Tibial nerve (tissue), 4 donors: ENCODE results near the gene CERS2. TPM values are rescaled to one million over a fixed set of nuclear protein-coding genes. Genes with fewer than 3 reads are reported as not detected.

Source experiments
- DNase-seq, 2 donors: peaks; one replicate each; pipeline ENCODE4 v3.0.0-alpha.2; 2019; ENCODE audit warnings: low spot score in 2 of 2
- H3K27ac ChIP-seq, 4 donors: fragments of 200-600 bp; sonication (generic) in 3 of 4; one replicate each; pipeline ENCODE4 v1.5.1; 2017 to 2019; ENCODE audit warnings: mild to moderate bottlenecking in 1 of 4
- H3K27me3 ChIP-seq, 2 donors: fragments of 200-600 bp; sonication (generic) in 1 of 2; one replicate each; pipeline versions ENCODE4 v1.5.1 to v1.6.0; 2017 to 2019
- H3K36me3 ChIP-seq, 3 donors: fragments of 200-600 bp; sonication (generic); one replicate each; pipeline ENCODE4 v1.5.1; 2018 to 2019
- H3K4me1 ChIP-seq, 4 donors: fragments of 200-600 bp; sonication (generic) in 3 of 4; one replicate each; pipeline ENCODE4 v1.5.1; 2017 to 2019
- H3K4me3 ChIP-seq, 4 donors: fragments of 200-600 bp; sonication (generic) in 3 of 4; one replicate each; pipeline ENCODE4 v1.5.1; 2017 to 2019; ENCODE audit warnings: mild to moderate bottlenecking in 1 of 4, moderate library complexity in 1 of 4
- H3K9me3 ChIP-seq, 4 donors: fragments of 200-600 bp; sonication (generic) in 3 of 4; one replicate each; pipeline ENCODE4 v1.5.1; 2017 to 2019
- EP300 ChIP-seq, 2 donors: sonication (generic); formaldehyde crosslinking; IDR thresholded peaks; one replicate each; pipeline ENCODE4 v1.6.1; 2017; ENCODE audit warnings: antibody characterized with exemption in 2 of 2, mild to moderate bottlenecking in 1 of 2
- POLR2A ChIP-seq, 2 donors: fragments of 450-650 bp; IDR thresholded peaks; one replicate each; pipeline ENCODE4 v1.6.1; 2017; ENCODE audit warnings: antibody characterized with exemption in 2 of 2, mild to moderate bottlenecking in 2 of 2, moderate library complexity in 2 of 2
- WGBS, 2 donors: methylation state at CpG; one replicate each; pipeline ENCODE4 v1.1.5; 2018; 5-methylcytosine and 5-hydroxymethylcytosine counted together
- total RNA-seq, 4 donors: library from RNA; depleted of rRNA; stranded (reverse); fragments of >200 nt; gene quantifications; one replicate each; pipeline ENCODE4 v1.1.0, GENCODE V29; 2016
- TF ChIP-seq, protein P1 (sequence below), 5 experiments: fragments of 200-600 bp in 3 of 5; fragments of 450-650 bp in 2 of 5; sonication (generic) in 3 of 5; IDR thresholded peaks; one replicate each; pipeline ENCODE4 v1.5.1; 2016 to 2019; ENCODE audit warnings: antibody characterized with exemption in 5 of 5, mild to moderate bottlenecking in 3 of 5, moderate library complexity in 2 of 5

The CERS2 gene
- total RNA-seq, 4 donors from 2014 or later: 137 to 168 (median 140) TPM

- Histone ChIP-seq H3K27me3 (no peaks in the 10 kb centered on the region), H3K4me3 (no peak overlapping the region), H3K4me1 (peaks cover 0 to 72% (median 16%) of the 10 kb centered on the region in 4 donors), H3K27ac (peak overlapping the region in 3 of 4 donors; percentile 14 to 86 (median 85)), H3K9me3 (no peaks in the 10 kb centered on the region), H3K36me3 (peaks cover 0 to 61% (median 8%) of the 10 kb centered on the region in 3 donors)
- no peak for TF ChIP-seq POLR2A (IDR thresholded peaks at IDR 0.05)
- TF ChIP-seq, protein P1, sequence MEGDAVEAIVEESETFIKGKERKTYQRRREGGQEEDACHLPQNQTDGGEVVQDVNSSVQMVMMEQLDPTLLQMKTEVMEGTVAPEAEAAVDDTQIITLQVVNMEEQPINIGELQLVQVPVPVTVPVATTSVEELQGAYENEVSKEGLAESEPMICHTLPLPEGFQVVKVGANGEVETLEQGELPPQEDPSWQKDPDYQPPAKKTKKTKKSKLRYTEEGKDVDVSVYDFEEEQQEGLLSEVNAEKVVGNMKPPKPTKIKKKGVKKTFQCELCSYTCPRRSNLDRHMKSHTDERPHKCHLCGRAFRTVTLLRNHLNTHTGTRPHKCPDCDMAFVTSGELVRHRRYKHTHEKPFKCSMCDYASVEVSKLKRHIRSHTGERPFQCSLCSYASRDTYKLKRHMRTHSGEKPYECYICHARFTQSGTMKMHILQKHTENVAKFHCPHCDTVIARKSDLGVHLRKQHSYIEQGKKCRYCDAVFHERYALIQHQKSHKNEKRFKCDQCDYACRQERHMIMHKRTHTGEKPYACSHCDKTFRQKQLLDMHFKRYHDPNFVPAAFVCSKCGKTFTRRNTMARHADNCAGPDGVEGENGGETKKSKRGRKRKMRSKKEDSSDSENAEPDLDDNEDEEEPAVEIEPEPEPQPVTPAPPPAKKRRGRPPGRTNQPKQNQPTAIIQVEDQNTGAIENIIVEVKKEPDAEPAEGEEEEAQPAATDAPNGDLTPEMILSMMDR (IDR thresholded peaks at IDR 0.05): no peak
- DNase-seq: no peak
- WGBS, 2 donors: 85 to 91% methylated on average over 19 to 20 of the region's 20 CpGs
Measured at GRCh38 chr1:150997126-150997872, 22.7 kb upstream of the CERS2 start.

GRCh38 chr1:150995896-150996295 lies 21.3 kb upstream of the CERS2 start:
- peak overlapping the region in 1 of 4 donors; percentile 6 for H3K4me3 ChIP-seq
- no peaks in the 10 kb centered on the region for H3K9me3 ChIP-seq
- peak in 1 of 2 donors; percentile 67 for DNase-seq
- peak overlapping the region; percentile 41 to 85 (median 66) for H3K27ac ChIP-seq
- peaks cover 0 to 47% (median 8%) of the 10 kb centered on the region in 3 donors for H3K36me3 ChIP-seq
- TF ChIP-seq POLR2A (IDR thresholded peaks at IDR 0.05) (no peak), EP300 (IDR thresholded peaks at IDR 0.05) (peak in 1 of 2 donors; percentile 53)
- TF ChIP-seq, protein P1 (IDR thresholded peaks at IDR 0.05): peak; percentile 74 to 90 (median 87)
- WGBS, 2 donors: 24 to 27% methylated on average over 9 of the region's 9 CpGs
- peaks cover 0 to 59% (median 11%) of the 10 kb centered on the region in 4 donors for H3K4me1 ChIP-seq
- no peaks in the 10 kb centered on the region for H3K27me3 ChIP-seq

DNA sequence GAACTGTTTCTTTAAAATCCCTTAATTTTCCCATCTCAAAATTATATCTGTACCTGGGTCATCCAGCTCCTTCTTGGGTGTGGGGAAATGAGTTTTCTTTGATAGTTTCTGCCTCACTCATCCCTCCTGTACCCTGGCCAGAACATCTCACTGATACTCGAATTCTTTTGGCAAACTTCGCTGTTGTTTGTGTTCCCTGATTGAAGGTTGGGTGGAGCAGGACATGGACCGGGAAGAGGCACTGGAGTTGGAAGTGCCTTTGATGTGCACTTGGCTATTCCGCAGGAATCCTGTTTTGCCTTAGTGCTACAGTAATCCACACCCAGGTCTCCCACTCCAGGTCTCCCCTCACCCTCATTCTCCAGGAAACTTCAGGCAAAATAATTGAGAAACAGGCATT lies 20.8 kb upstream of the CERS2 start:
- DNase-seq: no peak

DNA sequence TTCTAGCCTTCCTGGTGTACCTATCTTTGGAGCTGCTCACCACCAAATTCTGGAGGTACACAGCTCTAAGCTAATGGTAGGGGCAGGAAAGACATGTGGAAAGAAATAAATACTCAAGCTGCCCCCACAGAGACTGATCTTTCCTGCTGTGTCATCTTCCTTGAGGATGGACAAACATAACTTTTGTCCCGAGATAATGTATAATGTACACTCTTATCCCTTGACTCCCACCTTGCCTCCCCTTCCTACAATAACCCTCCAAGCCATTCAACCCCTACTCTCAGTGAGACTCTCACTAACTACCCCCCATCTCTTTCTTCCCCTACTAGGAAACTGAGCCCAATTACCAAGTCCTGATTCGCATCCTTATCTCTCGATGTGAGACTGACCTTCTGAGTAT lies 19.6 kb upstream of the CERS2 start:
- Histone ChIP-seq H3K27me3 (no peaks in the 10 kb centered on the region), H3K4me3 (no peak overlapping the region), H3K36me3 (peaks cover 0 to 30% (median 8%) of the 10 kb centered on the region in 3 donors), H3K27ac (peak overlapping the region; percentile 13 to 85 (median 53)), H3K4me1 (peaks cover 0 to 47% (median 9%) of the 10 kb centered on the region in 4 donors), H3K9me3 (no peaks in the 10 kb centered on the region)
- no peak for DNase-seq
- TF ChIP-seq POLR2A (IDR thresholded peaks at IDR 0.05): no peak
- no peak for TF ChIP-seq EP300 (IDR thresholded peaks at IDR 0.05)
- TF ChIP-seq, protein P1 (IDR thresholded peaks at IDR 0.05): no peak
- 84 to 85% methylated on average over 3 of the region's 3 CpGs for WGBS, 2 donors

More for the DNA sequence above, 20.8 kb upstream of the CERS2 start:
- TF ChIP-seq EP300 (IDR thresholded peaks at IDR 0.05) (no peak), POLR2A (IDR thresholded peaks at IDR 0.05) (no peak)
- TF ChIP-seq, protein P1 (IDR thresholded peaks at IDR 0.05): no peak
- H3K9me3 ChIP-seq: no peaks in the 10 kb centered on the region
- peaks cover 0 to 59% (median 11%) of the 10 kb centered on the region in 4 donors for H3K4me1 ChIP-seq
- H3K27ac ChIP-seq: peak overlapping the region; percentile 41 to 85 (median 66)
- H3K27me3 ChIP-seq: no peaks in the 10 kb centered on the region
- peak overlapping the region in 1 of 4 donors; percentile 6 for H3K4me3 ChIP-seq
- WGBS, 2 donors: 40 to 48% methylated on average over 4 of the region's 4 CpGs
- peaks cover 0 to 42% (median 8%) of the 10 kb centered on the region in 3 donors for H3K36me3 ChIP-seq

GRCh38 chr1:150992626-150993025 lies 18.0 kb upstream of the CERS2 start:
- WGBS, 2 donors: 31 to 37% methylated on average over 4 of the region's 4 CpGs
- Histone ChIP-seq H3K4me1 (peaks cover 0 to 34% (median 8%) of the 10 kb centered on the region in 4 donors), H3K27ac (peak overlapping the region in 2 of 4 donors; percentile 34 to 58), H3K27me3 (no peaks in the 10 kb centered on the region), H3K36me3 (peaks cover 0 to 14% (median 3%) of the 10 kb centered on the region in 3 donors), H3K9me3 (no peaks in the 10 kb centered on the region), H3K4me3 (no peak overlapping the region)
- no peak for DNase-seq
- no peak for TF ChIP-seq POLR2A (IDR thresholded peaks at IDR 0.05)
- TF ChIP-seq EP300 (IDR thresholded peaks at IDR 0.05): no peak
- TF ChIP-seq, protein P1 (IDR thresholded peaks at IDR 0.05): no peak
